Liver (tissue), 9 donors: ENCODE data around the gene WEE1. TPM values are rescaled to one million over a fixed set of nuclear protein-coding genes. Genes with fewer than 3 reads are reported as not detected.
A peak's percentile ranks its signal among the peaks of the same experiment; 100 is the strongest.

Experiments
- DNase-seq: peaks from one replicate; pipeline ENCODE4 v3.0.0-alpha.2; 2017; ENCODE audit warnings: low spot score
- H3K27ac ChIP-seq, 2 donors: one replicate each; pipeline ENCODE4 v1.7.0; 2013; ENCODE audit warnings: inconsistent platforms in 2 of 2, low read length in 2 of 2, control low read depth in 1 of 2, low read depth in 1 of 2, mild to moderate bottlenecking in 1 of 2
- H3K27me3 ChIP-seq, 4 donors: one replicate each; pipeline versions ENCODE4 v1.6.1 to v1.7.0; 2013; ENCODE audit warnings: low read length in 3 of 4, inconsistent platforms in 1 of 4, mild to moderate bottlenecking in 1 of 4, moderate library complexity in 1 of 4; ENCODE audit not compliant: control insufficient read depth in 4 of 4, insufficient read depth in 4 of 4
- H3K36me3 ChIP-seq, 4 donors: one replicate each; pipeline versions ENCODE4 v1.6.1 to v1.7.0; 2013; ENCODE audit warnings: low read length in 3 of 4, mild to moderate bottlenecking in 3 of 4, low read depth in 1 of 4, moderate library complexity in 1 of 4; ENCODE audit not compliant: control insufficient read depth in 4 of 4, insufficient read depth in 3 of 4
- H3K4me1 ChIP-seq, 4 donors: one replicate each; pipeline versions ENCODE4 v1.6.1 to v1.7.0; 2013; ENCODE audit warnings: low read length in 3 of 4, mild to moderate bottlenecking in 3 of 4, moderate library complexity in 1 of 4; ENCODE audit not compliant: control insufficient read depth in 4 of 4, insufficient read depth in 4 of 4
- H3K4me3 ChIP-seq, 3 donors: one replicate each; pipeline versions ENCODE4 v1.6.1 to v1.7.0; 2013; ENCODE audit warnings: low read length in 3 of 3, control low read depth in 1 of 3, low read depth in 1 of 3, mild to moderate bottlenecking in 1 of 3
- H3K9ac ChIP-seq, 2 donors: one replicate each; pipeline ENCODE4 v1.7.0; 2013; ENCODE audit warnings: low read length in 2 of 2, mild to moderate bottlenecking in 2 of 2, moderate library complexity in 2 of 2, control low read depth in 1 of 2, low read depth in 1 of 2
- H3K9me3 ChIP-seq, 4 donors: one replicate each; pipeline versions ENCODE4 v1.6.1 to v1.7.0; 2013; ENCODE audit warnings: low read length in 3 of 4; ENCODE audit not compliant: control insufficient read depth in 4 of 4
- ATF3 ChIP-seq: IDR thresholded peaks from 2 replicates; pipeline ENCODE4 v1.6.1; 2016; ENCODE audit warnings: antibody characterized with exemption
- EGR1 ChIP-seq, 2 donors: IDR thresholded peaks; 2 replicates each; pipeline ENCODE4 v1.6.1; 2016 to 2018; ENCODE audit warnings: antibody characterized with exemption in 2 of 2, low read depth in 2 of 2
- FOXA1 ChIP-seq: IDR thresholded peaks from 2 replicates; pipeline ENCODE4 v1.6.1; 2016; ENCODE audit warnings: antibody characterized with exemption
- GABPA ChIP-seq, 2 donors: IDR thresholded peaks in 1 of 2; conservative IDR thresholded peaks in 1 of 2; 2 replicates each; pipeline ENCODE4 v1.6.1; 2016; ENCODE audit warnings: antibody characterized with exemption in 2 of 2, mild to moderate bottlenecking in 1 of 2, moderate library complexity in 1 of 2
- MAX ChIP-seq: IDR thresholded peaks from 2 replicates; pipeline ENCODE4 v1.6.1; 2016; ENCODE audit warnings: antibody characterized with exemption
- RAD21 ChIP-seq, 2 donors: IDR thresholded peaks; 2 replicates each; pipeline ENCODE4 v1.6.1; 2016; ENCODE audit warnings: antibody characterized with exemption in 2 of 2, mild to moderate bottlenecking in 2 of 2
- REST ChIP-seq: IDR thresholded peaks from 2 replicates; pipeline ENCODE4 v1.6.1; 2016; ENCODE audit warnings: antibody characterized with exemption, mild to moderate bottlenecking
- RXRA ChIP-seq, 2 donors: IDR thresholded peaks; 2 replicates each; pipeline ENCODE4 v1.6.1; 2017 to 2018; ENCODE audit warnings: antibody characterized with exemption in 2 of 2, mild to moderate bottlenecking in 1 of 2
- SP1 ChIP-seq: IDR thresholded peaks from 2 replicates; pipeline ENCODE4 v1.6.1; 2018; ENCODE audit warnings: antibody characterized with exemption, mild to moderate bottlenecking
- WGBS: extraction: QIAGEN DNeasy Blood & Tissue Kit; methylation state at CpG from one replicate; pipeline ENCODE4 v1.1.7; 2013; 5-methylcytosine and 5-hydroxymethylcytosine counted together
- polyA plus RNA-seq, 2 donors: library from polyadenylated mRNA; stranded (reverse) in 1 of 2; unstranded in 1 of 2; fragments of 200-250 nt in 1 of 2; fragments of >200 nt in 1 of 2; fragmentation: Nextera tagmentation in 1 of 2; extraction: Ambion mirVana in 1 of 2; gene quantifications; one replicate each; pipeline versions ENCODE4 v1.2.1 to v1.2.3, GENCODE V29; 2013 to 2015
- total RNA-seq, 2 donors: library from RNA; depleted of rRNA; stranded (reverse); fragments of >200 nt; gene quantifications; one replicate each; pipeline ENCODE4 v1.2.3, GENCODE V29; 2014
- donor health status: healthy.
- donor health status: healthy.
- donor health status: healthy.
- donor health status: healthy.
- donor health status: healthy.

WEE1 gene
- total and polyA plus RNA-seq, 4 donors: 3.5 to 39.6 (median 7.1) TPM

GRCh38 chr11:9571071-9571762, 2.3 kb upstream of the WEE1 start:
- Histone ChIP-seq H3K4me1 (peaks cover 3 to 39% (median 13%) of the 10 kb centered on the region in 4 donors), H3K27ac (peak overlapping the region; percentile 91 to 98), H3K9me3 (no peaks in the 10 kb centered on the region), H3K36me3 (no peaks in the 10 kb centered on the region), H3K4me3 (no peak overlapping the region), H3K9ac (no peak overlapping the region), H3K27me3 (no peaks in the 10 kb centered on the region)
- TF ChIP-seq ATF3: no peak
- no peak for TF ChIP-seq RXRA (IDR thresholded peaks at IDR 0.05)
- TF ChIP-seq SP1: no peak
- no peak for DNase-seq
- WGBS: 95% methylated on average over 8 of the region's 8 CpGs

GRCh38 chr11:9571763-9572115, 1.7 kb upstream of the WEE1 start:
- TF ChIP-seq RAD21 (IDR thresholded peaks at IDR 0.05): no peak
- Histone ChIP-seq H3K9ac (no peak overlapping the region), H3K36me3 (no peaks in the 10 kb centered on the region), H3K4me1 (peaks cover 3 to 36% (median 12%) of the 10 kb centered on the region in 4 donors), H3K27ac (peak overlapping the region; percentile 98 to 99), H3K9me3 (no peaks in the 10 kb centered on the region), H3K27me3 (no peaks in the 10 kb centered on the region), H3K4me3 (no peak overlapping the region)
- WGBS: 95% methylated on average over 6 of the region's 6 CpGs
- DNase-seq: no peak

- DNase-seq: no peak
- H3K27ac ChIP-seq: peak overlapping the region; percentile 88 to 99
- peak overlapping the region; percentile 87 to 91 for H3K9ac ChIP-seq
- TF ChIP-seq GABPA (IDR thresholded peaks at IDR 0.05 in 1 of 2, conservative IDR thresholded peaks at IDR 0.05 in 1 of 2) (no peak), ATF3 (no peak), EGR1 (IDR thresholded peaks at IDR 0.05; ENCODE audit: low read depth in 2 of 2) (no peak), FOXA1 (no peak), RXRA (IDR thresholded peaks at IDR 0.05) (no peak), MAX (no peak)
- H3K27me3 ChIP-seq: no peaks in the 10 kb centered on the region
- H3K36me3 ChIP-seq: peaks cover 0 to 5% (median 1%) of the 10 kb centered on the region in 4 donors
- peak overlapping the region; percentile 61 to 96 (median 78) for H3K4me3 ChIP-seq
- H3K4me1 ChIP-seq: peaks cover 3 to 19% (median 12%) of the 10 kb centered on the region in 4 donors
- H3K9me3 ChIP-seq: no peaks in the 10 kb centered on the region
- under 1% methylated on average over 122 of the region's 122 CpGs for WGBS
Measured at GRCh38 chr11:9573775-9574621, 528 bp downstream of the WEE1 start.

GRCh38 chr11:9574622-9575259, 1.3 kb downstream of the WEE1 start:
- peak; percentile 50 for DNase-seq
- under 1% methylated on average over 43 of the region's 43 CpGs for WGBS
- TF ChIP-seq RAD21 (IDR thresholded peaks at IDR 0.05) (no peak), REST (peak; percentile 9)
- Histone ChIP-seq H3K9ac (peak overlapping the region; percentile 87 to 91), H3K36me3 (peaks cover 0 to 11% (median 1%) of the 10 kb centered on the region in 4 donors), H3K27me3 (no peaks in the 10 kb centered on the region), H3K9me3 (no peaks in the 10 kb centered on the region), H3K4me3 (peak overlapping the region; percentile 40 to 96 (median 78)), H3K4me1 (peaks cover under 1 to 16% (median 8%) of the 10 kb centered on the region in 4 donors), H3K27ac (peak overlapping the region; percentile 88 to 99)
